Central memory CD4-positive, alpha-beta T cell (primary cell): Measurements from ENCODE around the gene LMBR1.
"Not testable (repeated sequence)": the region's sequence is repeated elsewhere in the genome, so short reads cannot be mapped to it uniquely, and the experiment has no call there.

ENCODE experiments used
- DNase-seq: peaks from one replicate; pipeline ENCODE4 v3.0.0; 2022

Gene LMBR1

GRCh38 chr7:156845379-156846101 is 47.4 kb downstream of the LMBR1 start:
- no peak for DNase-seq

DNA sequence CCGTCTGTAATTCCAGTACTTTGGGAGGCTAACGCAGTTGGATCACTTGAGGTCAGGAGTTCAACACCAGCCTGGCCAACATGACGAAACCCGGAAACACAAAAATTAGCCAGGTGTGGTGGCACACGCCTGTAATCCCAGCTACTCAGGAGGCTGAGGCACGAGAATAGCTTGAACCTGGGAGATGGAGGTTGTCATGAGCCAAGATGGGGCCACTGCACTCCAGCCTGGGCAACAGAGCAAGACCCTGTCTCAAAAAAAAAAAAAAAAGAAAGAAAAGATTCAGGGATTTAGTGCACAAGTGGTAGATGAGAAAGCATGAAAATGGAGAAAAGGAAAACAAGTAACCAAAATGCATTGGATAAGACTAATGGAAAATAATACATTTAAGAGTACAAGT is 49.4 kb downstream of the LMBR1 start:
- not testable (repeated sequence) for DNase-seq

DNA sequence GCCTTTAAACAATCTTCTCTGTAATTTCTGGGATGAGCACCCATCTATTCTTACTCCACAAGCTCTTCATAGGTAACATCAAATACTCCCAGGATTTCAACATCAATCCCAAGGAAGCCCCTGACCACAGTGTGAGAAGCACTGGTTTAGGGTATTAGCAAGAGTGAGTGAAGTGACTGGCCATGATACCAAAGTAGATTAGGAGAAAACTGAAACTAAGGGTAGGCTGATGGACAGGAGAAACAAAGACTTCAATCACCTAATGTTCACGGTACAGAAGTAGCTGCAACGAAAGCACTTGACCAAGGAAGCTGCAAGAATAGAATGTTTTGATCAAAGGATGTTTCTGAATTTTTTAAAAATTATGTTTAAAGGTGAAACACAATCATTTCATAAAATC is 49.8 kb downstream of the LMBR1 start:
- no peak for DNase-seq

- no peak for DNase-seq
Observed at GRCh38 chr7:156842740-156843140, 50.2 kb downstream of the LMBR1 start.

- DNase-seq: no peak
Observed at GRCh38 chr7:156842317-156842716, 50.7 kb downstream of the LMBR1 start.

DNA sequence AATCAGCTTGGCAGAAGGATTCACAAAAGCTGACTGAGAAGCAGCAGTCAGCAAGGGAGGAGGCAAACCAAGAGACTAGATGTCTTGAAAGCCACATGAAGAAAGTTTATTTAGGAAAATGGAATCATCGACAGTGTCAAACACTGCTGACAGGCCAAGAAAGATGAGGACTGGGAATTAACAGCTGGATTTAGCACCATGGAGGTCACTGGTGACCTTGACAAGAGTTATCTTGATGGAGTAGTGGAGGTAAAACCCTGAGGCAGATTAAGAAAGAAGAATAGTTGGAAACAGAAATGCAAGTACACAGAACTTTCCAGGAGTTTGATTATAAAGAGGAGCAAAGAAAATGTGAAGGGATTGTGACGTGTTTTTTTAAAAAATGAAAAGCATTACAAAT is 51.5 kb downstream of the LMBR1 start:
- DNase-seq: no peak

GRCh38 chr7:156840134-156840533 is 52.8 kb downstream of the LMBR1 start:
- no peak for DNase-seq

DNA sequence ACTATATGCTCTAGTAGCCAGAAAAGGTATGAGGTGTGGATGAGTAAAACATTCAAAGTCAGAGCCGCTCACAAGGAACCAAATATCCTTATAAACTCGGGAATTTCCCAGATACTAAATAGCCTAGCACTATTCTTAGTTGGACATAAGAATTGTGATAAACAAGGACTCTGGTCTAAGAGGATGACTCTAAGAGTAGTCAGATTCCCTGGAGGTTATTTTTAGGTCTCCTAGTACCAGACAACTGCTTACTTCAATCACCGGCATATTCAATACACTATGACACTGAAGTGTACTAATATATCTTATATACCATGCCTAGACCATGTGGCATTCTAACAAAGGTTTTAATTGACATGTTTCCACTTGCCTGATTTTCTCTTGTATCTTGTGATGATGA is 56.5 kb downstream of the LMBR1 start:
- DNase-seq: no peak

DNA sequence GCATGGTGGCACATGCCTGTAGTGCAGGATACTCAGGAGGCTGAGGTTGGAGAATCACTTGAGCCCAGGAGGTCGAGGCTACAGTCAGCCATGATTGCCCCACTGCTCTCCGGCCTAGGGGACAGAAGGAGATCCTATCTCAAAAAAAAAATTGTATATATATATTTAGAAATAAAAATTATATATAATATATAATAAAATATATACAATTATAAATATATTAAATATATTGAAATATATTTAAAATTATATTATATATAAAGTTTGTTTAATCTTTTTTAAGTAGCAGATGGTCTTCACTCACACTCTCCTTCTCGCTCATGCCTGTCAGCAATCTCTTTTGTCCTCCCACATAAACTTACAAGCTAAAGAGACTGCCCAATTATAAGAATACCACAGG is 58.5 kb downstream of the LMBR1 start:
- no peak for DNase-seq

GRCh38 chr7:156833312-156833711 is 59.7 kb downstream of the LMBR1 start:
- no peak for DNase-seq

DNA sequence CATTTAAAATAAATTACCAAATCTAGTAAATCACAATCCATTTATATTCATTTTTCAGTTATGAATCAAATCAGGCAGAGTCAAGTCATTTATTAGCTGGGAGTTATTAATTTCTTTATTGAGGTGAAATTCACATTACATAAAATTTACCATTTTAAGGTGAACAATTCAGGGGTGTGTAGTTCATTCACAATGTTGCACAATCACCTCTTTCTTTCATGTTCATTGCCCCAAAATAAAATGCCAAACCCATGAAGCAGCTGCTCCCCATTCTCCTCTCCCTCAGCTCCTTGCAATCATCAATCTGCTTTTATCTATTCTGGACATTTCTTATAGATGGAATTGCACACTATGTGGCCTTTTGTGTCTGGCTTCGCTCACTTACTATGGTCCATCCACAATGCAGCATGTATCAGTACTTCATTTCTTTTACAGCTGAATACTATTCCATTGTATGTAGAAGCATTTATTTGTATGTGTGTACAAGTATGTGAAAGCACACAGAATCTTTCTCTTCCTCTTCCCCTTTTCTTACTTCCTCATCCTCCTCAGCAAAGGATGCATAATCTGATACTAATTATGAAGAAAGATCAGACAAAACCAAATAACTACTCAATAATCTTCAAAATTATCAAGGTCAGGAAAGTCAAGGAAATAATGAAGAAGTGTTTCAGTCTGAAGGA is 60.6 kb downstream of the LMBR1 start:
- no peak for DNase-seq

GRCh38 chr7:156829669-156830336 is 63.2 kb downstream of the LMBR1 start:
- DNase-seq: no peak

- no peak for DNase-seq
Observed at GRCh38 chr7:156827587-156828203, 65.3 kb downstream of the LMBR1 start.

DNA sequence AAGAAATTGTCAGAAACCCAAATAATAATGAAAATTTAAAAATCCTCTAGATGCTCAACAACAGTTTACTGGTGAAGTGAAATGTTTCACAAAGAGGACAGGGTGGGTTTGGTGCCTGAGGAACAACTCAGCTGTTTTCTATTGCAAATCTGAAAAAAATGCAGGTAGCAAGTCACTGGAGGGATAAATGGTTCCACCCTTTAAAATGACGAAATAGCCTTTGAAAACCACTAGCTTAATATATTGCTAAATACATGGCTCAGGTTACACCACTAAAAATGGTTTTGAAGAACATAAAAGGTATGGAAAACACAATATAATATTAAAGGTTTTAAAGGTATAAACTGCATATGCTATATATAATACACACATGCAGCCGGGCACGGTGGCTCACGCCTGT is 69.5 kb downstream of the LMBR1 start:
- DNase-seq: no peak

- DNase-seq: no peak
Observed at GRCh38 chr7:156820445-156821063, 72.4 kb downstream of the LMBR1 start.

DNA sequence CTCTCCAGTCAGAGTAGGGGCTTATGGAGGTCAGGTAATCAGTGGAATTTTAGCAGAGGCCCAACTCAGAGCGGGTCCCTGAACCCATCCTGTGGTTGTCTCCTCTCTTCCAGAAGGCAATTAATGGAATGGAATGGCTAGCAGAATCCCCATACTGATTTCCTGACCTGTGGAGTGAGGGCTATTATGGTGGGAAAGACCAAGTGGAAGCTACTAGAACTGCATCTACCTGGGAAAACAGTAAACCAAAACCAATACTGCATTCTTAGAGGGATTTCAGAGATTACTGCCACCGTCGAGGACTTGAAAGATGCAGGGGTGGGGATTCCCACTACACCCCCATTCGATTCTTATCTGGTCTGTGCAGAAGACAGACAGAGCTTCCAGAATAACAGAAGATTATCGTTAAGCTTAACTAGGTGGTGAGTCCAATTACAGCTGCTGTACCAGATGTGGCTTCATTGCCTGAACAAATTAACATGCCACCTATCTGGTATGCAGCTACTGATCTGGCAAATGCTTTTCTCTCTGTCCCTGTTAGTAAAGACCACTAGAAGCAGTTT is 73.2 kb downstream of the LMBR1 start:
- no peak for DNase-seq

GRCh38 chr7:156818133-156818532 is 74.8 kb downstream of the LMBR1 start:
- DNase-seq: no peak

DNA sequence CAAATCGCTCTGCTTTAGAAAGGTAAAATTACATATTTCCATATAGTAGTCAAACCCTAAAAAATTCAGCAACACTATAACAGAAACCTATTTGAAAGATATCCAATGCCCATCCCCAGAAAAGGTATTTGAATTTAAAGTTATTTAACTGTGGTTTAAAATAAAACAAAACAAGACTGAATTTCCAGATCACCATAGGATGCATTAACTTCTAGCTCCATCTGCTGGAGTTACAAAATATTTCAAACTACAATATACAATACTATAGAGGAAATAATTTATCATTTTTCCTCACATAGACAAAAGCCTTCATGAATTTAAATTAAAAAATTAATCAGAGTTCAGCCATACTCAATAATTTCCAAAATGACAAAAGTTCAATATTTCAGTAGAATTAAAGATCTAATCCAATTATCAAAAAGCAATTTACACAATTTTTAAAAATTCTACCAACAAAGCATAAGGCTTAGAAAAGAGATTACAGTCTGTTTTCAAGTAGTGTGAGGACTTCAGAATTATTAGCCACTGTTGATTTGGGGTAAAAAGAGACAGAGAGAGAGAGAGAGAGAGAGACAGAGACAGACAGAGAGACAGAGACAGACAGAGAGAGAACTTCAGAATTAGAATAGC is 75.9 kb downstream of the LMBR1 start:
- no peak for DNase-seq

DNA sequence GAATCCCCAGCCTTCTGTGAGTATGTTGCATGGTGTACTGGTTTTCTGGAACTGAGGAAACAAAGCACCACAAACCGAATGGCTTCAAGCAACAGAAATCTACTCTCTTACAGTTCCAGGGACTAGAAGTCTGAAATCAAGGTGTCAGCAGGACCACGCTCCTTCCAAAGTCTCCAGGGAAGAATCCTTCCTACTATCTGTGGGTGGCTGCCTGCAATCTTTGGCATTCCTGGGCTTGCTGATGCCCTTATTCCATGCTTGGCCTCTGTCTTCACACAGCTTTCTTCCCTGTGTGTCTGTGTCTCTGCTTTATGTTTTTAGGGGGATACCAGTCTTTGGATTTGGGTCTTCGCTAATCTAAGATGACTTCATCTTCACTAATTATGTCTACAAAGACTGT is 81.3 kb downstream of the LMBR1 start:
- no peak for DNase-seq

DNA sequence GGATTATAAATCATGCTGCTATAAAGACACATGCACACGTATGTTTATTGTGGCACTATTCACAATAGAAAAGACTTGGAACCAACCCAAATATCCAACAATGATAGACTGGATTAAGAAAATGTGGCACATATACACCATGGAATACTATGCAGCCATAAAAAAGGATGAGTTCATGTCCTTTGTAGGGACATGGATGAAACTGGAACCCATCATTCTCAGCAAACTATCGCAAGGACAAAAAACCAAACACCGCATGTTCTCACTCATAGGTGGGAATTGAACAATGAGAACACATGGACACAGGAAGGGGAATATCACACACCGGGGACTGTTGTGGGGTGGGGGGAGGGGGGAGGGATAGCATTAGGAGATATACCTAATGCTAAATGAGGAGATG is 89.3 kb downstream of the LMBR1 start:
- not testable (repeated sequence) for DNase-seq

- DNase-seq: no peak
Observed at GRCh38 chr7:156802214-156802613, 90.8 kb downstream of the LMBR1 start.

GRCh38 chr7:156795415-156795814 is 97.6 kb downstream of the LMBR1 start:
- DNase-seq: no peak
